ENCODE measurements around the gene MYBPH.

The MYBPH gene

DNA sequence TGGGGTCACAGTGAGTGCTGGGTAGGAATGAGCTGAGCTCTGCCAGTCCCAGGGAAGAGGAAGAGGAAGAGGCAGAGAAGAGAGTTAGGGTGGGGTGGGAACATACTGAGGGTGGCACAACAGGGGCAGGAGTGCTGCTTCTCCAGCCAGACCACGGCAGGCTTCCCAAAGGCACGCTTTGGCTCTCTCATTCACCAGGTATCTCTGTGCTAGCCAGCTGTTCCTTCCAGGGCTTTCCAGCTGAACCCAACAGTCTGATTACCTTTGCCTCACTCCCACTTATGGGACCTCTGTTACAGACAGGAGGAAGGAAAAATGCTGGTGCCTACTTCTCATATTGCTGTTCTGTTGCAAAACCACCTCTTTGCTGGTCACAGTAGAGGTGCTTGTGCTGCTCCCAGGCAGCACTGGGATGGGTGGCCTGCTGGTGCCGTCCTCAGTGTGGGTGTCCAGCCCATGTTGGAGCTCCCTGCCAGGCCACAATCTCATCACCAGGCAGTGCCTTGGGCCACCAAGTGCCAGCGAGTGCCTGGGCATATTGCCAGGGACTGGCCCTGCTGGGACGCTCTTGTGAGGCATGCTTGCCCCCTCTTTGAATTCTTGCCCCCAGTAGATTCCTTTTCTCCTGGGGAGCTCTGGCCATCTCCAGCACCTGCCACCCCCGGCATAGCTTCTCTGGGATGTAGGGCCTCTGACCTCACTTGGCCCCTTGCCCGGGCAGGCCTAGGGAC is 46.0 kb downstream of the MYBPH start:
- no peaks in the 10 kb centered on the region for H3K79me2 ChIP-seq (ENCODE audit: insufficient read depth, low read length)
- H3K4me3 ChIP-seq (ENCODE audit: low read length, poor library complexity, severe bottlenecking): no peak overlapping the region
- no peak overlapping the region for H3K9ac ChIP-seq (ENCODE audit: low read depth, low read length, poor library complexity, severe bottlenecking)
- H3K9me3 ChIP-seq (ENCODE audit: insufficient read depth, low read depth, low read length): no peaks in the 10 kb centered on the region
- no peak overlapping the region for H3K4me2 ChIP-seq (ENCODE audit: low read depth, low read length, poor library complexity, severe bottlenecking)
- no peak overlapping the region for H2AFZ ChIP-seq (ENCODE audit: low read length)
- no peaks in the 10 kb centered on the region for H4K20me1 ChIP-seq (ENCODE audit: insufficient read depth, low read length, poor library complexity, severe bottlenecking)
- H3K27me3 ChIP-seq (ENCODE audit: insufficient read depth, low read length, poor library complexity, severe bottlenecking): no peaks in the 10 kb centered on the region
- H3K36me3 ChIP-seq (ENCODE audit: insufficient read depth, low read length): no peaks in the 10 kb centered on the region
- H3F3A ChIP-seq (ENCODE audit: low read depth): no peaks in the 10 kb centered on the region
- peaks cover 22% of the 10 kb centered on the region for H3K4me1 ChIP-seq (ENCODE audit: insufficient read depth, low read length, poor library complexity, severe bottlenecking)
- no peaks in the 10 kb centered on the region for H3K9me2 ChIP-seq (replicated peaks; ENCODE audit: low read depth, low read length)
- TF ChIP-seq EZH2phosphoT487 (IDR thresholded peaks at IDR 0.05; ENCODE audit: borderline replicate concordance): no peak
- TF ChIP-seq, protein P1, sequence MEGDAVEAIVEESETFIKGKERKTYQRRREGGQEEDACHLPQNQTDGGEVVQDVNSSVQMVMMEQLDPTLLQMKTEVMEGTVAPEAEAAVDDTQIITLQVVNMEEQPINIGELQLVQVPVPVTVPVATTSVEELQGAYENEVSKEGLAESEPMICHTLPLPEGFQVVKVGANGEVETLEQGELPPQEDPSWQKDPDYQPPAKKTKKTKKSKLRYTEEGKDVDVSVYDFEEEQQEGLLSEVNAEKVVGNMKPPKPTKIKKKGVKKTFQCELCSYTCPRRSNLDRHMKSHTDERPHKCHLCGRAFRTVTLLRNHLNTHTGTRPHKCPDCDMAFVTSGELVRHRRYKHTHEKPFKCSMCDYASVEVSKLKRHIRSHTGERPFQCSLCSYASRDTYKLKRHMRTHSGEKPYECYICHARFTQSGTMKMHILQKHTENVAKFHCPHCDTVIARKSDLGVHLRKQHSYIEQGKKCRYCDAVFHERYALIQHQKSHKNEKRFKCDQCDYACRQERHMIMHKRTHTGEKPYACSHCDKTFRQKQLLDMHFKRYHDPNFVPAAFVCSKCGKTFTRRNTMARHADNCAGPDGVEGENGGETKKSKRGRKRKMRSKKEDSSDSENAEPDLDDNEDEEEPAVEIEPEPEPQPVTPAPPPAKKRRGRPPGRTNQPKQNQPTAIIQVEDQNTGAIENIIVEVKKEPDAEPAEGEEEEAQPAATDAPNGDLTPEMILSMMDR (conservative IDR thresholded peaks at IDR 0.05; ENCODE audit: low read length): no peak

DNA sequence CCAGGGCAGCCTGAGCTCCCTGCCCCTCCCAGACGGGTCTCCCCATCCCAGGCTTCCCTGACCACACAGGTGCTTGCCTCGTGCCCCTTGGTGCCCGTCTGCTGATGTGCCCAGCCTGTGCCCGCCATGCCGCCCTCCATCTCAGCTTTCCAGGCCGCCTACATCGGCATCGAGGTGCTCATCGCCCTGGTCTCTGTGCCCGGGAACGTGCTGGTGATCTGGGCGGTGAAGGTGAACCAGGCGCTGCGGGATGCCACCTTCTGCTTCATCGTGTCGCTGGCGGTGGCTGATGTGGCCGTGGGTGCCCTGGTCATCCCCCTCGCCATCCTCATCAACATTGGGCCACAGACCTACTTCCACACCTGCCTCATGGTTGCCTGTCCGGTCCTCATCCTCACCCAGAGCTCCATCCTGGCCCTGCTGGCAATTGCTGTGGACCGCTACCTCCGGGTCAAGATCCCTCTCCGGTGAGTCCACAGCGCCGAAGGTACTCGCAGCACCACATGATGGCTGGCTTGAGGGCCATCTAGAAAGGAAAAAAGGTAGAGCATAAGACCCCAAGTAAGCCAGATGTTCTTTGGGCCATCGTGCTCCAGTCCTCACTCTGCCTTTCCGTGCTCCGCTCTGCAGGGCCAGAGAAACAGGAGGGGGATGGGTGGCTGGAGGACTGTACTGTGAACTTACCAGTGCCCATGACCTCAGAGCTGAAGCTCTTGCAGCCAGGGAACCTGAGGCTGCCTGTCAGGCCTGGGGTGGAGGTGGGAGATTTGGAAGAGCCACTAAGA is 46.7 kb downstream of the MYBPH start:
- peaks cover 29% of the 10 kb centered on the region for H3K4me1 ChIP-seq (ENCODE audit: insufficient read depth, low read length, poor library complexity, severe bottlenecking)
- H3K79me2 ChIP-seq (ENCODE audit: insufficient read depth, low read length): no peaks in the 10 kb centered on the region
- no peaks in the 10 kb centered on the region for H3K36me3 ChIP-seq (ENCODE audit: insufficient read depth, low read length)
- peak overlapping the region; percentile 94 for H3K4me2 ChIP-seq (ENCODE audit: low read depth, low read length, poor library complexity, severe bottlenecking)
- peak overlapping the region; percentile 51 for H3K9ac ChIP-seq (ENCODE audit: low read depth, low read length, poor library complexity, severe bottlenecking)
- peak overlapping the region; percentile 73 for H3K4me3 ChIP-seq (ENCODE audit: low read length, poor library complexity, severe bottlenecking)
- no peaks in the 10 kb centered on the region for H3K9me3 ChIP-seq (ENCODE audit: insufficient read depth, low read depth, low read length)
- H3K9me2 ChIP-seq (replicated peaks; ENCODE audit: low read depth, low read length): no peaks in the 10 kb centered on the region
- H4K20me1 ChIP-seq (ENCODE audit: insufficient read depth, low read length, poor library complexity, severe bottlenecking): no peaks in the 10 kb centered on the region
- no peak for TF ChIP-seq EZH2phosphoT487 (IDR thresholded peaks at IDR 0.05; ENCODE audit: borderline replicate concordance)
- TF ChIP-seq, protein P1 (conservative IDR thresholded peaks at IDR 0.05; ENCODE audit: low read length): no peak
- no peaks in the 10 kb centered on the region for H3F3A ChIP-seq (ENCODE audit: low read depth)
- H3K27me3 ChIP-seq (ENCODE audit: insufficient read depth, low read length, poor library complexity, severe bottlenecking): no peaks in the 10 kb centered on the region
- H2AFZ ChIP-seq (ENCODE audit: low read length): no peak overlapping the region

DNA sequence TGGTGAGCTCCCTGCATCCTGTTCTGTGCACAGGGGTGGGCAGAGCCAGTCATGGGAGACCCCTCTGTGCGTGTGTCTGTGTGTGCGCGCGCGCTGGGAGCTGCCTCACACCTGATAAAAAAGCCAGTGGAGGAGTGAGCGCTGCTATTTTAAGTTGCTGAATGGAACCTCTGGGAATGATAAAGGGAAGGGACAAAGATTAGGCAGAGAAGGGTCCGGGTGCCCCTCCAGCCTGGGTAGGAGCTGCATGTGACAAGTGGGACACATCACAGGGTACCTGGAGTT is 47.3 kb downstream of the MYBPH start:
- H3K9me2 ChIP-seq (replicated peaks; ENCODE audit: low read depth, low read length): no peaks in the 10 kb centered on the region
- peak overlapping the region; percentile 51 for H3K9ac ChIP-seq (ENCODE audit: low read depth, low read length, poor library complexity, severe bottlenecking)
- peaks cover 32% of the 10 kb centered on the region for H3K4me1 ChIP-seq (ENCODE audit: insufficient read depth, low read length, poor library complexity, severe bottlenecking)
- H3K4me3 ChIP-seq (ENCODE audit: low read length, poor library complexity, severe bottlenecking): peak overlapping the region; percentile 73
- H3K36me3 ChIP-seq (ENCODE audit: insufficient read depth, low read length): no peaks in the 10 kb centered on the region
- TF ChIP-seq EZH2phosphoT487 (IDR thresholded peaks at IDR 0.05; ENCODE audit: borderline replicate concordance): no peak
- TF ChIP-seq, protein P1 (conservative IDR thresholded peaks at IDR 0.05; ENCODE audit: low read length): no peak
- no peaks in the 10 kb centered on the region for H3K79me2 ChIP-seq (ENCODE audit: insufficient read depth, low read length)
- no peaks in the 10 kb centered on the region for H3K9me3 ChIP-seq (ENCODE audit: insufficient read depth, low read depth, low read length)
- H3K27me3 ChIP-seq (ENCODE audit: insufficient read depth, low read length, poor library complexity, severe bottlenecking): no peaks in the 10 kb centered on the region
- H4K20me1 ChIP-seq (ENCODE audit: insufficient read depth, low read length, poor library complexity, severe bottlenecking): no peaks in the 10 kb centered on the region
- H3F3A ChIP-seq (ENCODE audit: low read depth): no peaks in the 10 kb centered on the region
- peak overlapping the region; percentile 95 for H2AFZ ChIP-seq (ENCODE audit: low read length)
- peak overlapping the region; percentile 94 for H3K4me2 ChIP-seq (ENCODE audit: low read depth, low read length, poor library complexity, severe bottlenecking)
